GM12801 (cell line): ENCODE measurements around the gene LNPEP.

Source experiments
- CTCF ChIP-seq: IDR thresholded peaks from one replicate; pipeline ENCODE4 v1.5.1; 2011; ENCODE audit warnings: control low read depth; ENCODE audit not compliant: insufficient read length; ENCODE audit errors: extremely low read depth

The LNPEP gene

GRCh38 chr5:96930058-96930457 lies 5.8 kb upstream of the LNPEP start:
- TF ChIP-seq CTCF: no peak

- TF ChIP-seq CTCF: no peak
These were observed 5.3 kb upstream of the LNPEP start for GRCh38 chr5:96930589-96930988.

DNA sequence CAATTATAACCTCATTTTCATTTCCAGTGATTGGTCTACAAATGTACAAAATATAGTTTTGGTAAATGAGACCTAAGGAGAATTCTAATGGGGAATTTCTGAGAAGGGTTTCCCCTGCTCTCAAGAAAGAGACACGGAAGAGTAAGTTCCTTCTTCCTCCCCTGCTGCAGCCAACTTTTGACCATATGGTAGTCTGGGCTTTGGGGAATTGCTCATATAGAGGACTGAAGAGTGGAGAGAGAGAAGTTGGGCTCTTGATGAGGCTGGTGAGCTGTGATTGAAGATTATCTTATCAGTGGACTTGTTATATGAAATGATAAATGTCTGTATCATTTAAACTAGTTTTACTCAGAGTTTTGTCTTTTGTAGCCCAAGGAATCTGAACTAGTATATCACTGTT lies 4.3 kb upstream of the LNPEP start:
- no peak for TF ChIP-seq CTCF

DNA sequence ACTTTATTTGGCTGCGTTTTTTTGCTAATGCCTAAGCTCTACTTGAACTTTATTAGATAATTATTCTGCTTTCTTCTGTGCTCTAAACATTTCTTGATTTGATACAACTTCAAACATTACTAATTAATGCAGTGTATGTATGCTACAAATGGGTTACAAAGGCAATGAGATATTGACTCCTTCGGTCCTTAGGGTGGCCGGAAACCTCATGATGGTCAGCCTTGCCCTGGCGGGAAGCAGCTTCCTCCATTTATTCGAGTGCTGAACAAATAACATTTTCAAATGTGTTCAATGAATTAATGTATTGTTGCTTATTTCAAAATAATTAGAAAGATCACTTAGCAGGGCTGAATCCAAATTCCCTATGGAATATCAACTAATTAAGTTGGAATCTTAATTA lies 3.9 kb upstream of the LNPEP start:
- TF ChIP-seq CTCF: no peak

DNA sequence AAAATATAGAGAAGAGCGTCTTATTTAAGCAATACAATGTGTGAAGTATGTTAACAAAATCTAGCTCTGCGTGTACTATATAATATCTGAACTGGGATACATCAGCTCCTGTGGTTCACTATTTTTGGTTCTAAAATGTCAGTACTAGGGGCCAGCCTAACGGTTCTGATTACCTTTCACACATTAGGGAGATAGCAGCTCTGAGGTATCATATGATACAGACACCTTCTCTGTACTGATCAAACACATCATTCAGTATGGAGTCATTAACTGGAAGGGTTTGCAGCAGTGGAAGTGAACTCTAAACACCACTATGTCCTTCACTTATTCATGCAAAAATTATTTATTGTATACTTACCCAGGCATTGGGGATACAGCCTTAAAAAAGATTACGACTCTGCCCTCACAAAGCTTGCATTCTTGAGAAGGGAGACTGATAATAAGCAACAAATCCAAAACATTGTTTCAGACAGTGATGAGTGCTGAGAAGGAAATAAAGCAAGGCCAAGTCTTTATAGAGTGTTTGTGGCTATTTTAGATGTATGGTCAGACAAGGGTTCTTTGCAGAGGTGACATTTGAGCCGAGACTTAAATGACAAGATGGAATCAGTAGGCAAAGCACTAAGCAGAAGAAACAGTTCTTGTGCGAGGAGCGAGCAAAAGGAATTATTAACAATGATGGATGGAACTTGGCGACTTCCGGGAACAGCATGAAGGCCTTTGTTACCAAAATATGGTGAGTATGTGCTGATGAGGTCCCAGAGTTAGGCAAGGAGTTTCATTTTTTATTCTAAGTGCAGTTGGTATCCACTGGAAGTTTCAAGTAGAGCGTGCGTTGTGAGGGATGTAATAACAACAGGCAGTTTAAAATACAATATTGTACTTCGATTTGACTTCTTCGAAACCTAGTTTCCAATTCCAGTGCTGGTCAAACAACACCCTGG lies 1.8 kb upstream of the LNPEP start:
- TF ChIP-seq CTCF: no peak

DNA sequence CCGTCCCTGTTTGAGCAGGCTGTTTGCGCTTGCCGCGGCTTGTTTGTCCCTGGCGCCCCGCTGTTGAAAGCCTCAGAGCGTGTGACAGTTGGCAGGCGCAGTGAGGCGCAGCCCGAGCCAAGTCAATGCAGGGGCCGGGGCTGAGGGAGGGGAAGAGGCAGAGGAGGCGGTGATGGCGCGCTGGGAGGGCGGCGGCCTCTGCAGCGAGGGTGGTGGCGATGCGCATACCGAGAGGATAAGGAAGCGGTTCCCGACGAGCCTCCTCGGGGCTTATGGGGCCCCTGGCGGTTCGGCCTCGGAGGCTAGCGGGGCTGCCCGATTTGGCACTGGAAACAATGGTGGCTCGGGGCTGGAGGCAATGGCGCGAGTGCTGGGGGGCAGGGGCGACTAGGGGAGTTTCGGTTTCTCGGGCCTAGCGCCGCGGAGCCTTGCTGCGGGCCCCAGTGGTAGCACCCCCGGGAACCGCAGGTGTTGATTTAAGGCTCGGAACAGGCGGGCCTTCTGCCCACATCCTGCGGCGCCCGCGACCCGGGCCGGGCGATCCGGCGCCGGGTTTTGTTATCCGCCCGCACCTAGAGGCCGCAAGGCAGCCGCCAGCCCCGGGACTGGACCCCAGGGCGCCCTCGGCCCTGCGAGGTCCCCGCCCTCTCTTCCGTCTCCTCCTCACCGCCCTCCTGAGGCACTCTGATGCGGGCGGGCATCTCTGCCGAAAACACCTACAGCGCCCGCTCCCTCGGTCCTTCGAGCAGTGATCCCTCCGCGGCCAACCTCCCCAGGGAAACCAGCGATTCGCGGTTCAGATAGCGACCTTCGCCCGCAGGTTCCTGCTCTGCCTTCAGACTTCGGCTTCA lies 947 bp upstream of the LNPEP start:
- TF ChIP-seq CTCF: no peak
